ENCODE data around the gene NPFFR1.

The NPFFR1 gene, protein sequence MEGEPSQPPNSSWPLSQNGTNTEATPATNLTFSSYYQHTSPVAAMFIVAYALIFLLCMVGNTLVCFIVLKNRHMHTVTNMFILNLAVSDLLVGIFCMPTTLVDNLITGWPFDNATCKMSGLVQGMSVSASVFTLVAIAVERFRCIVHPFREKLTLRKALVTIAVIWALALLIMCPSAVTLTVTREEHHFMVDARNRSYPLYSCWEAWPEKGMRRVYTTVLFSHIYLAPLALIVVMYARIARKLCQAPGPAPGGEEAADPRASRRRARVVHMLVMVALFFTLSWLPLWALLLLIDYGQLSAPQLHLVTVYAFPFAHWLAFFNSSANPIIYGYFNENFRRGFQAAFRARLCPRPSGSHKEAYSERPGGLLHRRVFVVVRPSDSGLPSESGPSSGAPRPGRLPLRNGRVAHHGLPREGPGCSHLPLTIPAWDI

DNA sequence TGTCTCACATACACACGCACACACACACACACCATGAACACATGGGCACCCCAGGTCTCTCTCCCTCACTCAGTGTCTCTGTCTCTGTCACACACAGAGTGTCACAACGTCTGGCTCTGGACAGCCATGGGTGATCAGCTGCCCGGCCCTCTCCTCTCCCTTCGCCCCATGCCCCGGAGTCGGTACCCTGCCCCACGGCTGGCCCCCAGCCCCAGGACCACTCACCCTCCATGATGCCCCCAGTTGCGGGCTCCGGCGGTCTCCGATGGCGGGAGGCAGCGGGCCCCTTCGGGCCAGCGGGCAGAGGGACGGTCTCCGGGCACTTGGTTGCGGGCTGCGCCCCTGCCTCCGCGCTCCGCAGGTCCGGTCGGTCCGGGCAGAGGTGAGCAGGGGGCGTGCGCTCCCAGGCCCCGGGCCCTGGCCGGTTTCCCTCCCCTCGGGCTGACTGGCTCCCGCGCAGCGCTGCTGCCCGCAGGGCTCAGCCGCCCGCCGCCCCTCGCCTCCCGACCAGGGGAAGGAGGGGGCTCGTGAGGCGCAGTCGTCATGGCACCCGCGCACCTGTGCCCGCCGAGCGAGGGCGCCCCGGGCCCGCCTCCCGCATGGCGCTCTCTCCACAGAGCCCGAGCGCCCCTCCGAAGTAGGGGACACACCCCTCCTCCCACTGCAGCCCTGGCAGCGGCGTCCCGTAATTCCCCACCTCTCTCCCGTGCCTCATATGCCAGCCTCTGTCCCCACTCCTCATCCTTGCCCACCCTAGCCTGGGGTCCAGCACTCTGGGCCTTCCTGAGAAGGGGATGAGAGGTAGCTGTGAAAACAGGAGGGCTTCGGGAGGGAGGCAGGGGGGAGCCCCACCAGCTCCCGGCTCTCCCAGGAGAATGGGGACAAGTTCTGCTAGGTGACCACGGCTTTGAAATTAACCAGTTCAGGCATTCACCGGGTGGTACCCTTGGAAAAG is at the start of gene NPFFR1:
TSS of gene NPFFR1 (minus strand) at position 560 of the 955 bp plus-strand sequence. CDS start at position 232, 328 bp downstream.
- no peak for DNase-seq (ENCODE audit: low read depth)

DNA sequence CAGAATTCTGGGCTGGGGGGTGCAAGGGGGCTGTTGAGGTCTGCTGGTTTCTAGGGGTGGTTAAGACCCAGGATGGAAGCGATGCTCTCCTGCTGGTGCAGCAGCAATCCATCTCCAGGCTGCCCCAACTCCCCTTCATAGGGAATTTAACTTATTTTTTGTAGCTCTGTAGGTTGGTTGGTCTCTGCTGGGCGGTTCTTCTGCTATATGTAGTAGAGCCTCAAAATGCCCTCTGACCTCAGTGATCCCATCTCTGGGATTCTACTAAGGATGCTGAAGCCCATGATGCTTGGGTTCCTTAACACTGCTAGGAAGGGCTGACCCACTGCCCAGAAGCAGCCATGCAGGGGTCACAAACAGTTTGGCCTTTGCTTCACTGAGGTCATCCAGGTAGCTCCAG is 49.5 kb upstream of the NPFFR1 start:
- no peak for DNase-seq (ENCODE audit: low read depth)

DNA sequence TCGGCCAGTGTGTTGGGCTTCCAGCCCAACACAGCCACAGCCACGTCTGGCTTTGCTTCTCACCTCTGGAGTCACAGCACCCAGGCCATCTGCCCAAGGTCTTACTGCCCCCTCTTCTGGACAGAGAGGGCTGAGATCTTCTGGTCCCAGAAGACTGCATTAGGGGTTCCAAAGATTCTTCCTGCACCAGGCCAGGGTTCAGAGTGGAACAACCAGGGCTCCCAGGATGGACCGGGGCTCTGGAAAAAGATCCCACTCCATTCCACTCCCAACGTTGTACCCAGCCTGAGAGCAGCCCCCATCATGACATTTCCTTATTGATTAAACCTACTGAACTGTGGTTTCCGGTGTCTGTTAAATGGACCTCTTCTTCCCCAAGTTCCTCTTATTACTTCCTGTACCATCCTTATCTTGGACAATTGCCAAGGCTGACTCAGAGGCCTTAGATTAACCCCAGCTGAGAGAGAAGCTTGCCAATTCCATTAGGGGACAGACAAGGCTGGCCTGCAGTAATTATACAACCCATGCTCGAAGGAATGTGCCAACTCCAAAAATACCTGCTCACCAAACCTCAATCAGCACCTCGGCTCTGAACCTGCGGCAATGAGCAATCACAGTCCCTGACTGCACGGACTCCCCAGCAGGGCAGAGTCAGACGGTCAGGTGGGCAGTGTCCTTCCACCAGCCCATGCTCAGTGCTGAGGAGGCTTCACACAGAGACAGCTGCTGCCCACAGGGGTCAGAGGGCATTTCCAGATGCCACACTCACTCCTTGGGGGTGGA is 47.9 kb upstream of the NPFFR1 start:
- DNase-seq (ENCODE audit: low read depth), result no peak

DNA sequence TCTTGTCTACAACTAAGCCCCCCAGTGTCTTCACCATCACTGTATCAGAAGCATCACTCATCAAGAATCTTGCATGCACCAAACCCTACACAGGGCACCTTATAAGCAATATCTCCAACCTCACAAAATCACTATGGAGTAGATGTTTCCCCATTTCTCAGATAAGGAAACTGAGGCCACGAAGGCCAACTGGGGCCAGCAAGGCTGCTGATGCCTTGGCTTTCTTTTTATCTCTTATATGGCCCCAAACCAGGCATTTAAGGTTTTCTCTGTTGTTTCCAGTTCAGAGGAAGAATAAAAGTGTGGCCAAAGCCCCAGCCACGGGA is 47.3 kb upstream of the NPFFR1 start:
- DNase-seq (ENCODE audit: low read depth), result no peak

DNA sequence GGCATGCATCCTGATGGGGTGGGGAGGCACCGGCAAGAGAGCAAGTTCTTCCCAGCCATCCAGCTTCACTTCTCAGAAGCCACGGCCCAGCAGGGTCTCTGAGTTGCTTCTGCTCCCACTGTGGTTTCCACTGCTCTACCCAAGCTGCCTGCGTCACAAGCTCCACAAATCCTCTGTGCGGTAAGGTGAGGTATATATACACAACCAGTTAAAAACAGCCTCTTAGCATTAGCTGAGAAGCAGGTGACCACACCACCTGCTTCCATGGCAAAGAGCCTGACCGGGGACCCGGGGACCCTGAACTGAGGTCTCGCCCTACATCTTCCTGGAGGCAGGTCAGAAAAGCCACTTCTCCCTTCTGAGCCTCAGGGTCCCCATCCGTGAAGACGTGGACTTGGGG is 46.9 kb upstream of the NPFFR1 start:
- no peak for DNase-seq (ENCODE audit: low read depth)

DNA sequence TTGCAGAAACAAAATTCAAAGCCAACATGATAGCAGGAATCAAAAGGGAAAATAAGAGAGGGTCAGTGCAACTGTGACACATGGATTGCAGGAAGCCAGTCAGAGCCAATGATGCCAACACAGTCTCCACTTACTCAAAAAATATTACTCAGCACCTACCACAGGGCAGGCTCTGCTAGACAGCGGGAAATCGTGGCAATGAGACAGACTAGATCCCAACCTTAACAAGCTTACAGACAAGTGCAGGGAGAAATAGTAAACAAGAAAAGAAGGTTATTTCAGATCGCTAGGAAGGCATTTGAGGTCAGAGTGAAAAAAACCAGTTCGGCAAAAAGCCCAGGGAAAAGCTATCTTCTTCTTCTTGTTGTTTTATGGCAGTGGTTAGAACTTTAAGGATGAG is 45.2 kb upstream of the NPFFR1 start:
- no peak for DNase-seq (ENCODE audit: low read depth)

DNA sequence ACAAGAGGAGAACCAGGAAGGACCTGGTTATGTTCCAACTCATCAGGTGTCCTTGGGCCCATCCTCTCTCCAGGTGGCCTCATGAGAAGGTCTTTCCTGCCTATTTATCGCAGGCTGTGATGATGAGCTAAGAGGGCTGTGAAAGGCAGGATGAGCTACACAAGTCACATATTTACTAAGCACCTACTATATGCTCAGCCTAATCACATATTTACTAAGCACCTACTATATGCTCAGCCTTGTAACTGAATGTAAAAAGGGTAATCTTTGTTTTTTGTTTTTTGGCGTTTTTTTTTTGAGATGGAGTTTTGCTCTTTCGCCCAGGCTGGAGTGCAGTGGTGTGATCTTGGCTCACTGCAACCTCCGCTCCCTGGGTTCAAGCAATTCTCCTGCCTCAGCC is 44.2 kb upstream of the NPFFR1 start:
- DNase-seq (ENCODE audit: low read depth), result no peak

DNA sequence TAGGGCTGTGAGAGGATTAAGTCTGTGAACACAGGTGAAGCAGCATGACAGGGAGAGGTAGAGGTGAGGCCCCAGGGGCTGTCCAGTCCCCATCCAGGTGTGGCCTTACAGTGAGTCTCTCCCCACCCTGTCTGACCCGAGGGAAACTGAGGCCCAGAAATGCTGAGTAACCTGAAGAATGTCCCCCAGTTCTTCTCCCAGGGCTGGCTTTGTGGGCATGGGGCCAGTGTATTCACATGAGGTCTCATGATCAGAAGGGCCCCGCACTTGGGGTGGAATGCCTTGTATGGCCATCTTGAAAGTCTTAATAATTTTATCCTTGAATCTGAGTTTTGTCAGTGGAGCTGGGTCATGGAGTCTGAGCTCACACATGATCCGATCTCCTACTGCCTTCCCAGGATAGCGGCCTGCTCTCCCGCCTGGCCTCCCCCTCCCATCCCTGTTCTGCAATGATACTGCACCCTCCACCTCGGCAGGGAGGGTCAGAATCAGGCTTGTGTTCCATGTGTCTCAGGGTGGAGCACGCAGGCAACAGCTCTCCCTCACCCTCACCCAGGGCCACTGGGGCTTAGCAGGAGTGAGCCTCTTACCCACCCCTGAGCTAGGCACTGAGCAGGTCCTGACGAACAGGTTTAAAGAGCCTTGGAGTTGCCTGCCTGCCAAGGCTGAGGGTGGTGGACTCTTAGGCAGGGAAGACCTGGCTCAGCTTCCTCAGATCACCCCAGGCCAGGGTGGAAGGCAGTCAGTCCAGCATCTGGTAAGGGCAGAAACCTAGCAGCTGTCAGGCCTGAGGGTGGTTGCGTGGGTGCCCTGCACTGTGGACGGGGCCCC is 41.4 kb upstream of the NPFFR1 start:
- no peak for DNase-seq (ENCODE audit: low read depth)

DNA sequence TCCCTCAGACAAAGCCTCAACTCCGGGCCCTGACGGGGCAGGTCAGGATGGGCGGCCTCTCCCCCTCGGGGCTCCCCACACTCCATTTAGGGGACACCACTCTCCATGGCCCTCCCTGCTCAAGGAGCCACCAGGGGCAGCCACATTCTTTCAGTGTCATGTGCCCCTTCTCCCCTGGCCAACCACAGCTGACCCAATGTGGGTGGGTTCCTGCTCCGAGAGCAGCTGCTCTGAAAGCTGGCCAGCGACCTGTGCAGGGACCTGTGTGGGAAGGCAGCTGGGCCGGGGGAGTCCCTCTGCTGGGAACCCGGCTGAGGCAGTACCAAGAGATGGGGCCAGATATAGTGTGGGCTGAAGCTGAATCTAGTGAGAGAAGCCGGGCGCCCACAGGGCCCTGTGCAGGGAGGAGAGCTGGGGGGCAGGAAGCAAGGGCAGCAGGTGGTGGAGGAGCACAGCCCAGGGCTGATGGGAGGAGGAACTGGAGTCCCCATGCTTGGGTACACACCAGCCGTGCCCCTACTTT is 40.6 kb upstream of the NPFFR1 start:
- no peak for DNase-seq (ENCODE audit: low read depth)

DNA sequence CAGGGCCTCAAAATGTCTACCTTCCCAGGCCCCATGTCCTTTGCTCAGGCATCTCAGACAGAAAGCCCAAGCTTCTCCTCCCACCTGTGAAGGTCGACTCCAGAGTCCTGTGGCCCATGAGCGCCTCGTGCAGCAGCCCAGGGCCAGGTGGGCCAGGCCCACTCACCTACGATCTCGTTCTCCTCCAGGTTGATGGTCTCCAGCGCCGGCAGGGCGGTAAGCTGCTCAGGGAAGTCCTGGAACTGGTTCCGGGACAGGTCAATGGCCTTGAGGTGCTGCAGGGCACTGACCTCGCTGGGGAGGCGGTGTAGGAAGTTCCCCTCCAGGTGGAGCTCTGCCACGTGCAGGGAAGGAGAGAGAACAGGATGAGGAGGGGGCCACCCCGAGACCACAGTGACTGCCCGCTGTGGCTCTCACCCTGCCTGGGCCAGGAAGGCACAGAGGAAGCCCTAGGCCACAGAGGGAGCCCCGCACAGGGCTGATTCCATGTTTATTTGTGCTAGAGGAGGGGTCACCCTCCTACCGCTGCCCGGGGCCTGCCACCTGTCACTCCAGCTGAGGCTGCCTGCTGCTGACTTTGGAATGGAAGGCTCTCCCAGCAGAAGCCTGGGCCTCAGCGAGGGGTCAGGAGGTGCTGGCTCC is 40.0 kb upstream of the NPFFR1 start:
- no peak for DNase-seq (ENCODE audit: low read depth)

DNA sequence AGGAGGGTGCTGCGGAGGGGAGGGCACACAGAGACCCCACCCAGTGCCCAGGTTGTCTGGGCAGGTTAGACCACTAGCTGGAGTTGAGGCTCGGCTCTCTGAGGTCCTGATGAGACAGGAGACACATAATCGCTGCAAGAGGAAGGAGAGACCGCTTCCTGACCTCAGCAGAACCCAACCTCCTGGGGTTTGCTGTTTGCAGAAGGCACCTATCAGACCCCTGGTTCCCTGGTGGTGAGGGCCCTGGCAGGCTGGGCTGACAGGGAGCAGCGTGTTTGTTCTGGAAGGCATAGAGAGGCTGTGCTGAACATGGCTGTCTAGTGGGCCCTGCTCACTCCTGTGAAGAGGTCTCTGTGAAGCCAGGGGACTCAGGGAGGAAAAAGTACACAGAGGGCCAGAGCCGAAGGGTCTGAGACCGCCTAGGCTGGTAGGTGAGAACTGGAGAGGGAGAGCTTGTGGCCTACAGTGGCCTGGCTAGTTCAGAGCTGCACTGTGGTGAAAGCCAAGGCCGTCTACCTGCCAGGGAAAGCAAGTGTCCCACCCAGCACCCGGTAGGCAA is 39.4 kb upstream of the NPFFR1 start:
- DNase-seq (ENCODE audit: low read depth), result no peak

DNA sequence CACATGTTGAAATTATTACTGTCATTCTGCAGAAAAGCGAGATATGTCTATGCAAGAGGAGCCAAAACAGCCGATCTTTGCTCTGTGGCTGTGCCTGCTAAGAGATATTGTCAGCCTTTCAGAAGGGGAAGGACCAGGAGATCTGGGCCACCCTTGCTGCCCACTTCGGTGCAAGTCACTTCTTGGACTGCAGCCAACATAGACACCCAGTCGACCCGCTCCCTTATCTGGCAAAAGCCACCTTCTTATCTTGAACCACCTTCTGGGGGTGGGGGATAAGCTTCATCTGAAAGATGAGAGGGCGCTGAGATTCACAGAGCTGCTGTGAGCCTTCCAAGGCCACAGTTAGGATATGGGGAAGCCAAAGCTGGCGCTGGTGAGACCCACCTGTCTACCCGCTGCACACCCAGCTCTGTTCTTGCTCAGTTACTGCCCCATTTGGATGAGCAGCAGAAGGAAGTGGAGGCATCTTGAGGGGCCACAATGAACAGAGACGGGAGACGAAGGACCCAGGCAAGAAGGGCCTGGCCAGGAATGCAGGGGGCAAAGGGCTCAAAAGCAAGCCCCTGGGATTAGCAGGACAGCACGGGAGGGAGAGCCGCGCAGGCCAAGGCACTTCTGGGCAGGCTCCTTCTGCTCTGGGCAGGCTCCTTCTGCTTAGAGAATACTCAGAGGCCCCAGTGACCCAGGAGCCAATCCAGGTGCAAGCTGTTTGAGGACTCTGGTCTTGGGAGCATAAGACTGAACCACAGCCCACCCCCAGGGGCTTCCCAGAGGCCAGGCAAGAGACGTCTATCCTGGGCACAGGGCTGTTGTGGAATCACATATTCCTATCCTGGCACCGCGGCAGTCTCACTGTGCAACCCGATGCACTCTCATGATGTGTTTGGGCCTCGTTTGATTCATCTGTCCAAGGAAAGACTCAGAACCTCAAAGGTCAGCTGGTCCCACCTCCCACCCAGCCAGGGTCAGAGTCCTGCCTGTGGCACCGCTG is 38.4 kb upstream of the NPFFR1 start:
- no peak for DNase-seq (ENCODE audit: low read depth)

DNA sequence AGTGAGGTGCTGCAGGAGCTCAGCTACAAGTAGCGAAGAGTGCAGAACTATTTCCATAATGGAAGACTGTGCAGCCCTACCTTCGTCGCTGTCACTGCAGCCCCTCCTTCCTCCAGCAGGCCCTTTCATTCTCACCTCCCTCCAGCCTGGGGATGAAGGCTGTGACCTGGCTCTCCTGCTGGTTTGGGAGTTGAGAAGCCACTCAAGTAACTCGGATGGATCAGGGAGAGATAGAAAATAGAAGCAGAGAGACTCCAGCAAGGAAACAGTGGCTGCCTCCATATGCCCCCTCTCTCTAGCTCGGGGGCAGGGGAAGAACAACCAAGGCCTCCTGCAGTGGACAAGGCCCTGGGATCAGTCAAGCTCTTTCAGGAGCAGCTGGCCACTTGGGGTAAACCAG is 37.4 kb upstream of the NPFFR1 start:
- no peak for DNase-seq (ENCODE audit: low read depth)

DNA sequence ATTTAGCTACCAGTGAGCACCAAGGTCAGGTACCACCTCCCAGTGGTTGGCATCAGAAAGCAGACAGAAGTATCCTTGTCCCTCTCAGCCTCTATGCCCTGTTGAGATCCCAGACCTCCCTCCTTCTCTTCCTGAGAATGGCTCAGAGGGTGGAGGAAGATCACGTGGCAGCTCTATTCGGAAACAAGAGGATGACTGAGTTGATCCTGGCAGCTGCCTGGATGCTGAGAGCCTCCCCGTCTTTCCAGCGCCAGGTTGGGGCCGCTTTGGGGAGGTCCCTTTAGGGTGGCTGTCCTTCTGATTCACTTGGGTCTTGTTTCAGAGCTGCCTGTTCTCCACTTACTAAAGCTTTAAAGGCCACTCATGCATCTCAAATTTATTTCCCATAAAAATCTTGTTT is 36.9 kb upstream of the NPFFR1 start:
- no peak for DNase-seq (ENCODE audit: low read depth)

DNA sequence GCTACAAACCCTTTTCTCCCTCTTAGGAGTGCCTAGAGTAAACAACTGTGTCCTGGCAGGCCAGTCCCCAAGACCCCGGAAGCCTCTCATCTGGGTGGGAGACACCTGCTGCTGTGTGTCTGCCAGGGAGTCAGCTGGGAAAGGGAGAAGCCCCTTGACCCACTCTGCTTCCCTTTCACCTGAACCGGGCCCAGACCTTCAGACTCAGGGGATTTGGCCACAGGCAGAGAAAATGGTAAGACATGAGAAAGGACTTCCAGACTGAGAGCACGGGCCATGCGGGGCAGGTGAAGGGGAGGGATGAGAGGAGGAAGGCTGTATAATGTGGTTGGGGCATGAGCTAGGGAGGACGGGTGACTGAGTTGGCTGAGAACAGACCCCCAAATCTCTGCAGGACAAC is 36.0 kb upstream of the NPFFR1 start:
- DNase-seq (ENCODE audit: low read depth), result no peak

DNA sequence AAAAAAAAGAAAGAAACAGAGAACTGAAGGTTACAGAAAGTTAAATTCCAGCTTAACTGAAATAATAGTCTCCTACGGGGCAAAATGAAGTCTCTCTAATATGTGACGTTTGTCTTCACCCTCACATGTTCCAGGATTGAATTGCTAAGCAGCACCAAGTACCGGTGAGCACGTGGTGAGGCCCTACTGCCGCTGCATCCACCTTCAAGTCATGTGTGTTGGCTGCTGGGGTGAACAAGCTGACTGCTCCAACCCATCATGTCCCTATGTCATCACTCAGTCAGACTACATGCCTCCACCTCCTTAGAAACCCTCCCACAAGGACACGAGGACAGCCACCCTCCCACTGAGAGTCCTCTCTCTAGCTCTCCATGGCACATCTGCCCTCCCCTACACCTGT is 35.4 kb upstream of the NPFFR1 start:
- no peak for DNase-seq (ENCODE audit: low read depth)

DNA sequence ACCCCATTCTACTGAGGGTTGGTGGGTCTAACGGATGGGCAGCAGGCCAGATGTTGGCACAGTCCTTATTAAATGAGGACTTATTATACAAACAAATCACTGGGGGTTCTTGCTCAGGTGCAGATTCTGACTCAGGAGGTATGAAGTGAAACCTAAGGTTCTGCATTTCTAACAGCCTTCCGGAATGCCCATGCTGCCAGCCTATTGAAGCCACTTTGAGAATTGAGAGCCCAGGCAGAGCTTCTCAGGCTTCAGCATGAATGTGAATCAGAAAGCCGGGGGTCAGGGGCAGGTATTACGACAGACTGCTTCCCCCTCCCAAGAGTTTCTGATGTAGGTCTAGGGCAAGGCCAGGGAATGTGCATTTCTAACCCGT is 34.1 kb upstream of the NPFFR1 start:
- no peak for DNase-seq (ENCODE audit: low read depth)

DNA sequence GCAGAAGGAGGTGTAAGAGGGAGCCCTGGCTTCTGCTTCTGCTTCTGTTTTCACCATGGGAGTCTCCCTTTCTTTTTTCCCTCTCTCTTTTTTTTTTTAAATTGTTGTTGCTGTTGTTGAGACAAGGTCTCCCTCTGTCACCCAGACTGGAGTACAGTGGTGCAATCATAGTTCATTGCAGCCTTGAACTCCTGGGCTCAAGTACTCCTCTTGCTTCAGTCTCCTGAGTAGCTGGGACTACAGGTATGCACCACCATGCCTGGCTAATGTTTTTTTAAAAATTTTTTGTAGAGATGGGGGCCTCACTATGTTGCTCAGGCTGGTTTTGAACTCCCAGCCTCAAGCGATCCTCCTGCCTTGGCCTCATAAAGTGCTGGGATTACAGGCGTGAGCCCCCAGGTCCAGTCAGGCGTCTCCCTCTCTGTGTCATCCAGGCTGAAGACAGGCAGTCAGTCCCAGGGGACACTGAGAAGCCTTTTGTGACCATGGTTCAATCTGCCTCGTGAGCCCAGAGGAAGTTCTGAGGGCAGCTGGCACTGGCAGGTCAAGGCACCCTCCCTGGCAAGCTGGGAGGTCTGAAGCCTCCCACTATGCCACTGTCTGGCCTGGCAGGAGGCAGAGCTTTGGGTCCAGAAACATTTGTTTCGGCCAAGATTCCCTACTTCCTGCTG is 33.6 kb upstream of the NPFFR1 start:
- no peak for DNase-seq (ENCODE audit: low read depth)

DNA sequence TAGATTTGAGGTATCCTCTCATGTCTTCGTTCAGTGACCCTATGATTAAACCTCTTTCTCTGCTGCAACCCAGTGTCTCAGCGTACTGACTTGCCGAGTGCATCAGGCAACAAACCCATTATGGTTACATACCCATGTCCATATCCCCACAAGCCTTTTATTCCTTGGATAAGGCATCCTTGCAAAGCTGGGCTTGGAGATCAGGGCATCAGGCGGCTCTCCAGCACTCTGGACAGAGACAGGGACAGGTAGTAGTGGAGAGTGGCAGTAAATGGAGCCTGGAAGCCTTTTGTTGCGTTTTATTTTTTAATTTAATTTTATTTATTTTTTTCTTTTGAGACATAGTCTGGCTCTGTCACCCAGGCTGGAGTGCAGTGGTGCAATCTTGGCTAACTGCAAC is 32.0 kb upstream of the NPFFR1 start:
- no peak for DNase-seq (ENCODE audit: low read depth)
